ENCODE results near the gene GK.

DNA sequence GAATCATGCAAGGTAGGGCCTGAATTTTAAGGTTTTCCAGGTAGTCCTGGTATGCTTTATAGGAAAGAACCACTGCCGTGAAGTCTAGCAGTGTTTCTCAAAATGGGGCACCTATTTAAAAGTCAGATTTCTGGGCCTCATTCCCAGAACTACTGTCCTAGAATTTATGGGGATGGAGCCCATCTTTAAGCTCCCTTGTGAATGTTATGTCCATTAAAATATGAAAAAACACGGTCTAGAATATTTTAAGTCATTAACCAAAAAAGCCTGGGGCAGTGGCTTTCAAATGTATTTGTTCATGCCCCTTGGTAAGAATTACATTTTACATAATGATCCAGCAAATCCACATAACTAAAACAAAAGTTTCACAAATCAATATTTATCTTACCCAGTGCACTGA is 35.4 kb downstream of the GK start:
- TF ChIP-seq CTCF (IDR thresholded peaks at IDR 0.05) (no peak), POLR2A (IDR thresholded peaks at IDR 0.05) (no peak)
